ENCODE measurements around the gene CCDC27. TPM values are rescaled to one million over a fixed set of nuclear protein-coding genes. Genes with fewer than 3 reads are reported as not detected.

The CCDC27 gene
- polyA plus RNA-seq, 1 experiment = not detected

GRCh38 chr1:3710251-3710650, 42.0 kb upstream of the CCDC27 start:
- no peaks in the 10 kb centered on the region; the same call in 1 of the 2 replicates for H3K9me3 ChIP-seq (ENCODE audit: control insufficient read depth, insufficient read depth, low read length)
- ChIA-PET POLR2A (no interaction called here), CTCF (interaction anchor here (0.6 kb wide), 1 partner anchor 14 kb away, joined by 3 read pairs; no protein-coding TSS in a partner anchor)
- no peak overlapping the region for H3K27ac ChIP-seq (ENCODE audit: low read depth, low read length)
- no peak for TF ChIP-seq CTCF (IDR thresholded peaks at IDR 0.05; ENCODE audit: low read depth, low read length)
- H3K4me3 ChIP-seq (ENCODE audit: low read depth, low read length) = no peak overlapping the region
- H3K27me3 ChIP-seq (ENCODE audit: control insufficient read depth, insufficient read depth, low read length) = peaks cover 37% of the 10 kb centered on the region
- DNase-seq (ENCODE audit: low read depth, low spot score) = no peak

- Histone ChIP-seq H3K4me3 (ENCODE audit: low read depth, low read length) (no peak overlapping the region), H3K9me3 (ENCODE audit: control insufficient read depth, insufficient read depth, low read length) (no peaks in the 10 kb centered on the region; the same call in 1 of the 2 replicates), H3K27me3 (ENCODE audit: control insufficient read depth, insufficient read depth, low read length) (peaks cover 37% of the 10 kb centered on the region), H3K27ac (ENCODE audit: low read depth, low read length) (no peak overlapping the region)
- no peak for DNase-seq (ENCODE audit: low read depth, low spot score)
- TF ChIP-seq CTCF (IDR thresholded peaks at IDR 0.05; ENCODE audit: low read depth, low read length) = no peak
- CTCF ChIA-PET = no interaction called here
- POLR2A ChIA-PET = no interaction called here
Measured at GRCh38 chr1:3711381-3711779, 40.9 kb upstream of the CCDC27 start.

GRCh38 chr1:3711780-3712451, 40.3 kb upstream of the CCDC27 start:
- ChIA-PET POLR2A (no interaction called here), CTCF (no interaction called here)
- Histone ChIP-seq H3K9me3 (ENCODE audit: control insufficient read depth, insufficient read depth, low read length) (no peaks in the 10 kb centered on the region; the same call in 1 of the 2 replicates), H3K27ac (ENCODE audit: low read depth, low read length) (no peak overlapping the region), H3K27me3 (ENCODE audit: control insufficient read depth, insufficient read depth, low read length) (peaks cover 34% of the 10 kb centered on the region), H3K4me3 (ENCODE audit: low read depth, low read length) (no peak overlapping the region)
- DNase-seq (ENCODE audit: low read depth, low spot score) = no peak
- TF ChIP-seq CTCF (IDR thresholded peaks at IDR 0.05; ENCODE audit: low read depth, low read length) = no peak

GRCh38 chr1:3712573-3713535, 39.4 kb upstream of the CCDC27 start:
- no peaks in the 10 kb centered on the region; the same call in 1 of the 2 replicates for H3K9me3 ChIP-seq (ENCODE audit: control insufficient read depth, insufficient read depth, low read length)
- no peak overlapping the region for H3K27ac ChIP-seq (ENCODE audit: low read depth, low read length)
- ChIA-PET POLR2A (no interaction called here), CTCF (interaction anchor here (3.5 kb wide), 1 partner anchor 12 kb away, joined by 21 read pairs; no protein-coding TSS in a partner anchor)
- H3K4me3 ChIP-seq (ENCODE audit: low read depth, low read length) = no peak overlapping the region
- H3K27me3 ChIP-seq (ENCODE audit: control insufficient read depth, insufficient read depth, low read length) = peaks cover 35% of the 10 kb centered on the region
- TF ChIP-seq CTCF (IDR thresholded peaks at IDR 0.05; ENCODE audit: low read depth, low read length) = no peak
- DNase-seq (ENCODE audit: low read depth, low spot score) = no peak
